IPS-18a (cell line): ENCODE measurements around the gene C1D.

ENCODE experiments used
- H3K27ac ChIP-seq: one replicate; pipeline ENCODE4 v1.5.1; 2013; ENCODE audit warnings: low read length
- H3K27me3 ChIP-seq: one replicate; pipeline ENCODE4 v1.6.1; 2013; ENCODE audit warnings: mild to moderate bottlenecking, low read length; ENCODE audit not compliant: control insufficient read depth, insufficient read depth
- H3K36me3 ChIP-seq: one replicate; pipeline ENCODE4 v1.6.1; 2013; ENCODE audit warnings: low read depth, low read length; ENCODE audit not compliant: control insufficient read depth
- H3K4me1 ChIP-seq: one replicate; pipeline ENCODE4 v1.6.1; 2013; ENCODE audit warnings: low read depth, low read length; ENCODE audit not compliant: control insufficient read depth
- H3K4me3 ChIP-seq: one replicate; pipeline ENCODE4 v1.5.1; 2013; ENCODE audit warnings: low read length
- H3K9ac ChIP-seq: one replicate; pipeline ENCODE4 v1.6.1; 2013; ENCODE audit warnings: mild to moderate bottlenecking, low read length, moderate library complexity
- H3K9me3 ChIP-seq: one replicate; pipeline ENCODE4 v1.6.1; 2013; ENCODE audit warnings: low read depth, low read length; ENCODE audit not compliant: control insufficient read depth

C1D gene

DNA sequence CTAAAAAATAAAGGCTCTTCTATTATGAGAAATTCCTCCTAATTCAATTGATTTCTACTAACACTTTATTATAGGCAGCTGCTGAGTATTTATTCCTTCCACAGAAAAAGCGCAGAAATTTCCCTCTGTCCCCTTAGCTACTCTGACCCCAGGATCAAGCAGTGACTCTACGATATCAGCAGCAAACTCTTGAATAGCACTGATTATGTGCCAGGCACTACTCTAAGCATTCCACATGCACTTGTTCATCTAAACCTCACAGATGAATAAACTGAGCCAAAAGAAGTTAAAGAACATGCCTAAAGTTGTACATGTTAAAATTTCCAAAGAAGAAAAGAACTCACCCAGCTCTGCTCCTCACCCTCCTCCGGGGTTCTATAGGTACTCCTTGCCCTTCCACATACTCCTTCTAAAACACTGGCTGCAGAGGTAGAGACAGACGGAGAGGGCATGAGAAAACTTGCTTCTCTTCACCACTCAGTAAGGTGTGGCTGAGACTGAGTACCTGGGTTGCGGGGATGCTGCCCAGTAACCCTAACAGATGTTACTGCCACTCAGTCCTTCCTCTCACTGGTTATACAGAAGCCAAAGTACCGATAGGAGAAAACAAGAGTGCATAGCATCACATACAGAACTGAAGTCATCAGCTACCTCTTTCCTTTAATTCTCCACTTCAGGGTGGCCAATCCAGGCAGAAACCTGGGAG, 9.9 kb downstream of the C1D start:
- no peaks in the 10 kb centered on the region for H3K27me3 ChIP-seq

DNA sequence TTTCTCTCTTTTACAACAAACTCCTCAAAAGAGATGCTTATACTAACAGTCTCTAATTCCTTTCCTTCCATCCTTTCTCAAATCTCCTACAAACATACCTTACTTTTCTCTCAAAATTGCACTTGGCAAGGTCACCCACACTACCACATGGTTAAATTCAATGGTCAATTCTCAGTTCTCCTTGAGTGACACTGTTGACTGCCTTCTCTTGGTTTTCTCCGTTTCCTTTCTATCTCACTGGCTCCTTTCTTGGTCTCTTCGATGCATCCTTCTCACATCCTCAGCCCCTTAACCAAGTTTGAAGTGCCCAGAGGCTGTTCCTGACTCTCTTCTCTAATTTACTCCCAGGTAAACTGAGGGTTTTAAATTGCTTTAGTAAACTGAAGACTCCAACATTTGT, 12.5 kb downstream of the C1D start:
- no peaks in the 10 kb centered on the region for H3K27me3 ChIP-seq
- no peak overlapping the region for H3K4me3 ChIP-seq
- H3K27ac ChIP-seq: no peak overlapping the region
- no peak overlapping the region for H3K9ac ChIP-seq
- no peaks in the 10 kb centered on the region for H3K36me3 ChIP-seq
- H3K9me3 ChIP-seq: no peaks in the 10 kb centered on the region
- H3K4me1 ChIP-seq: no peaks in the 10 kb centered on the region

More for the DNA sequence above, 9.9 kb downstream of the C1D start:
- no peak overlapping the region for H3K9ac ChIP-seq
- no peaks in the 10 kb centered on the region for H3K4me1 ChIP-seq
- H3K36me3 ChIP-seq: no peaks in the 10 kb centered on the region
- no peaks in the 10 kb centered on the region for H3K9me3 ChIP-seq
- H3K27ac ChIP-seq: no peak overlapping the region
- no peak overlapping the region for H3K4me3 ChIP-seq

DNA sequence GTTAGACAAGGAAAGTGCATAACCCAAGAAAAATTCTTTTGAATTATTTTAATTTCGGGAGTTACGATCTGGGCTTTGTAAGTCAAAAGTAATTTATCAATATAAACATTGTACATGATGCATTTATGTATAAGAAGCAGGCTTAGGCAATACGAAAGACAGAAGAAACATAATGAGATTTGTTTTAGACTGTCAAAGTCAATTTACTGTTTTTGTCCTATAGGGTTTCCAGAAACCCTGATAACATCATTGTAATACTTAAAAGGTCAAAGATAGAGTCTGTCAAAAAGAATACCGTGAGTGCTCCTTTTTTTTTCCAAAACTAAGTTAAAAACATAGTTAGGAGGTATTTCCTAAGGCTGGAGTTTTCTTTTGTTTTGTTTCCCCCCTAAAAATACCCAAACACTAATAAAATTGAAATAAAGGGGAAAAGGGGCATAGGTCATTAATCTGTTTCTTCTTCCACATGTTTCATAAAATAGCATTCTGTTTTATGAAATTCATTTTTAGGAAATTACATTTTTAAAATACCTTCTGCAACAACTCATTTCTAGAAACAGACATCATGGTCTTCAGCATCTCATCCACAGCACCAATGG, 16.1 kb downstream of the C1D start:
- Histone ChIP-seq H3K27ac (no peak overlapping the region), H3K4me3 (no peak overlapping the region), H3K27me3 (no peaks in the 10 kb centered on the region), H3K4me1 (no peaks in the 10 kb centered on the region), H3K9ac (no peak overlapping the region), H3K9me3 (no peaks in the 10 kb centered on the region), H3K36me3 (no peaks in the 10 kb centered on the region)

DNA sequence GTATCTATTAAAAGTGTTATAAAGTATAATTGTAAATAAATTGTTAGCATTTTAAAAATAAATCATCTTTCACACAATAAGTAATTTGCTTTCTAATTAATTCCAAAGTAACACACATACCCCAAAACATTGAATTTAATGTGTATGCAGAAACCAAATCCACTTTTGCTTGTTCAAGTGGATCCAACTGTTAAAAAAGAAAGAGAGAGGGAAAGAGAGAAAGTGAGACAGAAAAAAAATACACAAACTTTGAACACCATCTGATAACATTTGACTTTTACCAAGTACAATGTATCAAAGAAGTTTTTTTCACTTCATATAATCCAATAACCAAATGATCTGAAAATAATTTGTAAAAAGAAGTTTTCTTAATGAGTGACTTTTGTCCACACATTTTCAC, 16.6 kb downstream of the C1D start:
- no peaks in the 10 kb centered on the region for H3K4me1 ChIP-seq
- no peaks in the 10 kb centered on the region for H3K9me3 ChIP-seq
- H3K9ac ChIP-seq: no peak overlapping the region
- no peak overlapping the region for H3K4me3 ChIP-seq
- no peaks in the 10 kb centered on the region for H3K27me3 ChIP-seq
- H3K27ac ChIP-seq: no peak overlapping the region
- H3K36me3 ChIP-seq: no peaks in the 10 kb centered on the region

DNA sequence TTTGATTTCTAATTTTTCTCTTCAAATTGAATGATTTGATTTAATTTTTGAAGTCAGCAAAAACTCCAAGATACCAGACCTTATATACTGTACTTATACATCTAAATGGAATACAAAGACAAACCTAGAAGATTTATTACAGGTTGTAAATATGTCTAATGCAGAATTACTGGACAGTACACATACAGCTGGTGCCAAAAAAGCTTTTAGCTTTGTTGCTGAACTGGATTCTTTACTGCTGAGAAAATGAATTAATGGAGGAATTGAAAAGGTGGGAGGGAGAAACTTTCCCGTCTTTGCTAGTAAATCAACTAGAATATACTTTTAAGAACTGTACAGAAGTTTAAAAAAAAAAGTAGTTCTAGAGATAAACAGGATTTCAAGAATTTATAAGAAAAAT, 17.5 kb downstream of the C1D start:
- Histone ChIP-seq H3K27me3 (no peaks in the 10 kb centered on the region), H3K36me3 (no peaks in the 10 kb centered on the region), H3K4me3 (no peak overlapping the region), H3K27ac (no peak overlapping the region), H3K4me1 (no peaks in the 10 kb centered on the region), H3K9me3 (no peaks in the 10 kb centered on the region), H3K9ac (no peak overlapping the region)

DNA sequence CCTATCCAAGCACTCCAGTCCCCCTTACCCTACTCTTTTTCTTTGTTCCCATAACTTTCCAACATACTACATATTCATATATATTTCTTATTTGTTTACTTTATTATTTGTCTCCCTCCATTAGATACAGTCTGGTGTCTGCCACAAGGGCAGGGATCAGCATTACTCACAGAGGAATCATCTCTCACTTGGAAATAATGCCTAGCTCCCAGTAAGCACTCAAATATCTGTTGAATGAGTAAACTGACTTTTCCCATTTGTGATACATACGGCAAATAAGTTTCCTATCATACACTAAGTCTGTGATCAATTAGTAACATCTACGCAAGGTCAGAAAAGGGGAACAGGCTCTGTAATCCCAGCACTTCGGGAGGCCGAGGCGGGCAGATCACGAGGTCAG, 18.7 kb downstream of the C1D start:
- Histone ChIP-seq H3K9ac (no peak overlapping the region), H3K4me3 (no peak overlapping the region), H3K4me1 (no peaks in the 10 kb centered on the region), H3K27ac (no peak overlapping the region), H3K9me3 (no peaks in the 10 kb centered on the region), H3K36me3 (no peaks in the 10 kb centered on the region), H3K27me3 (no peaks in the 10 kb centered on the region)

DNA sequence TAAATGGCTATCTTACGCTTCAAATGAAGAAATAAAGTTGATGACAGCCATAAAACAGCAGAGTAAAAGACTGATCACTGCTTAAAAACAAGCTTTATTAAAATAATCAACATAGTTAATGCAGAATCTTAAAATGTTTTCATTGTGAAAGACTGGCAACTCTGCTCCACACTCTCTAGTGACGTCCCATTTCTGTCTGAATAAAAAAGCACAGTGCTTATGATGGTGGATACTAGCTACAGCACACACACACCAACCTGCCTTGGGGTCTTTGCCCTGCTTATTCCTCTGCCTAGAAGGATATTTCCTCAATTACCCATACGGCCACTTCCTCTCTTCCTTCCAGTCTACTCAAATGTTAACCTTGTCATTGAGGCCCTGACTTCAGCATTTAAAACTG, 19.1 kb downstream of the C1D start:
- Histone ChIP-seq H3K36me3 (no peaks in the 10 kb centered on the region), H3K27me3 (no peaks in the 10 kb centered on the region), H3K4me3 (no peak overlapping the region), H3K9ac (no peak overlapping the region), H3K27ac (no peak overlapping the region), H3K4me1 (no peaks in the 10 kb centered on the region), H3K9me3 (no peaks in the 10 kb centered on the region)

DNA sequence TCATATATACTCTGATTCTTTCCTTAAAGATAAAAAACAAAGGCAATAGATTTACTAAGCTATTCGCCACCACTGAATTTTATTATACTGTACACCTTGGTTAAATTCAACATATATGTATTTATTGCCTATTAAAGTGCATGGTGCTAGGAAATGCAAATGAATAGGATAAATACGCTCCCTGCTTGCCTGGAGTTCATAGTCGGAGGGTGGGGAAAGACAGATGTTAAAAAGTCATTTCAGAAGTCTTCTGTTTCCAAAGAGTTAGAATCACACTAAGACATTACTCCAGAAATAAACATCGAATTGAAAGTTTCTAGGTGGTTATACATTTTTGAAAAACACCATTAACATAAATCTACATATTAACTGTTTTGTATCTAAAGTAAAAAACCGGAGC, 19.8 kb downstream of the C1D start:
- Histone ChIP-seq H3K9ac (no peak overlapping the region), H3K27me3 (no peaks in the 10 kb centered on the region), H3K4me1 (no peaks in the 10 kb centered on the region)

DNA sequence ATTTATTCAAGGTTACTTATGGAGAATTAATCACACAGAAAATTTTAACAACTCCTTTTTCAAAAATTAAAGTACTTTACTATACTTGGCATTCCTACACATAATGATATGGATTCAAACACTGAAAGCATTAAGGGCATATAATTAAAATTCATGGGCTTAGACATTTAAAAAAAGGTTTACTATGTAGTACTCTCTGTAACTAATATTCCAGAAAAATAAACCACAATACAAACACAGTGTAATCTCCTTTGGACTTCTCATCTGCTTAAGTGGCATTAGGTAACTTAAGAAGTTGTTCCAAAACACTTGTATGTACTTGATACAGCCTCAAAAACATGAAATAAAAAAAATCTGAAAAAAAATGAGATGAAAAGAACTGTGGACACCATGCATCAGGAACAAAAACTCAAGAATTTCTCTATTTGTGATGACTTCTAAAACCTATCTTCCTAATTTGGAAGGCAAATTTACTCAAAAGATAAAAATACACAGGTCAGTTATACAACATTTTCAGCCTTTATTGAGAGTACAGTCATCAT, 21.0 kb downstream of the C1D start:
- Histone ChIP-seq H3K36me3 (no peaks in the 10 kb centered on the region), H3K27ac (no peak overlapping the region)

More for the DNA sequence above, 19.8 kb downstream of the C1D start:
- no peaks in the 10 kb centered on the region for H3K9me3 ChIP-seq
- H3K36me3 ChIP-seq: no peaks in the 10 kb centered on the region
- H3K27ac ChIP-seq: no peak overlapping the region
- no peak overlapping the region for H3K4me3 ChIP-seq

DNA sequence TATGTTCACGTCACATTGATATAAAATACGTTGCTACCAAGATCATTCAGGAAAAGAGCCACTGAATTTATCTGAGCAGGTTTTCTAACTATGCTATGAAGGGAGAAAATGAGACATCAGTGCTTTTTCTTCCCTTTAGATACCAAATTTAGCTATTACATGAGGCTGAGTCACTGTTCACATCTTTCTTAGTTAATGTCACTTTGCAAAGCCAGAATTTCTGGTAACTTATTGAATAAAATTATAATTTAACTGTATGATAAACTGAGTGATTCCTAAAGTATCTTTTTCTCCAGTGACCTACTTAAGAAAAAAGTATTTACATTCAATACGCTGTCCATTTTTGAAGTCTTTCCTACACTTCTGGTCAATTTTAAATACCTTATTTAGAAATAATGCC, 22.7 kb downstream of the C1D start:
- no peak overlapping the region for H3K9ac ChIP-seq
- H3K27ac ChIP-seq: no peak overlapping the region
- no peaks in the 10 kb centered on the region for H3K27me3 ChIP-seq
- no peaks in the 10 kb centered on the region for H3K9me3 ChIP-seq
- H3K4me3 ChIP-seq: no peak overlapping the region
- no peaks in the 10 kb centered on the region for H3K36me3 ChIP-seq
- no peaks in the 10 kb centered on the region for H3K4me1 ChIP-seq

More for the DNA sequence above, 21.0 kb downstream of the C1D start:
- H3K4me1 ChIP-seq: no peaks in the 10 kb centered on the region
- no peaks in the 10 kb centered on the region for H3K27me3 ChIP-seq
- H3K4me3 ChIP-seq: no peak overlapping the region
- no peaks in the 10 kb centered on the region for H3K9me3 ChIP-seq
- H3K9ac ChIP-seq: no peak overlapping the region

DNA sequence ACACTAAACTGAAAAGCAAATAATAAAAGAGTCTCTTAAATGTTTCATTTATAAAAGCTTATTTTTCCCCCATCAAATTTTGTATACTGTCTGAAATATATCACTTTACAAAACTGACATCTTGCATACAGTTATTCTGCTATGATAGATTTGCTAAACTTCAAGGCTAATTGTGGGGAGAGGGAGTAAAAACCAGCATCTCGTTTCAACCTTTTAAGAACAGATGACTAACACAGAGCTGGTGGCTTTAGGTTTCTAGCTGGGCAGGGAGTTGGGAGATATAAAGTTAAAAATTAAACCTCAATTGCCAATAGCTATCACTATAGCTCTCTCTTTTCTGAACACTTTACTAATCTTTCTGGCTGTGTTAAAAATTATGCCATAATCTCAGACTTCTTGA, 23.5 kb downstream of the C1D start:
- Histone ChIP-seq H3K9ac (no peak overlapping the region), H3K9me3 (no peaks in the 10 kb centered on the region), H3K36me3 (no peaks in the 10 kb centered on the region), H3K27ac (no peak overlapping the region), H3K27me3 (no peaks in the 10 kb centered on the region), H3K4me1 (no peaks in the 10 kb centered on the region), H3K4me3 (no peak overlapping the region)

DNA sequence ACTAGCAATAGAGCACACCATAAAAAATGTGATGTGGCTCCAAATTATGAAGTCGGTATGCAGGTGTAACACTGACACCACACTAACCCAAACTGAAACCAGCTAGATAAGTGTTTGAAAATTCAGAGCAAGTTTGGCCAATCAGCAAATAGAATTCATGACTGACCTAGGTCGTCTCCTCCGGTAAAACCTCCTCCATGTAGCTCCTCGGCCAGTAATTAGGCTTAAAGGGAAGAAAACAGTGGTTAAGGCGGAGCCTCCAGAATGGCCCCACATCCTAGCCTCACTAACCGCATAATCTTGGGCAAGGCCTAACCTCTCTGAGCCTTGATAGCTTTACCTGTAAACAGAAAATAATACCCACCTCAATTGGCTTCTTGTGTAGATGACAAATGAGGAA, 30.1 kb downstream of the C1D start:
- H3K36me3 ChIP-seq: no peaks in the 10 kb centered on the region

More for the DNA sequence above, 30.1 kb downstream of the C1D start:
- Histone ChIP-seq H3K9me3 (no peaks in the 10 kb centered on the region), H3K4me3 (no peak overlapping the region), H3K4me1 (no peaks in the 10 kb centered on the region), H3K9ac (no peak overlapping the region), H3K27me3 (no peaks in the 10 kb centered on the region), H3K27ac (no peak overlapping the region)
